ENCODE measurements around the gene MAPK14.

The MAPK14 gene

GRCh38 chr6:36109092-36109491 is 81.5 kb downstream of the MAPK14 start:
- in situ Hi-C loops (cut with HindIII; ENCODE audit: low pct_ligation_motif_present, low sequenced_read_pairs): no loop called here
- Histone ChIP-seq H3K27ac (no peak overlapping the region), H3K36me3 (replicated peaks) (peaks cover 39% of the 10 kb centered on the region), H3K4me3 (ENCODE audit: low read depth, low read length) (no peak overlapping the region), H3K27me3 (replicated peaks) (no peaks in the 10 kb centered on the region)
- no peak for TF ChIP-seq CTCF (IDR thresholded peaks at IDR 0.05; ENCODE audit: low read depth, low read length, missing control alignments)
- no peak for DNase-seq

- peaks cover 38% of the 10 kb centered on the region for H3K36me3 ChIP-seq (replicated peaks)
- no peak for DNase-seq
- no peaks in the 10 kb centered on the region for H3K27me3 ChIP-seq (replicated peaks)
- no peak for TF ChIP-seq CTCF (IDR thresholded peaks at IDR 0.05; ENCODE audit: low read depth, low read length, missing control alignments)
- no peak overlapping the region for H3K27ac ChIP-seq
- in situ Hi-C loops (cut with HindIII; ENCODE audit: low pct_ligation_motif_present, low sequenced_read_pairs): no loop called here
- H3K4me3 ChIP-seq (ENCODE audit: low read depth, low read length): no peak overlapping the region
Measured at GRCh38 chr6:36110050-36110449, 82.4 kb downstream of the MAPK14 start.

- in situ Hi-C loops (cut with HindIII; ENCODE audit: low pct_ligation_motif_present, low sequenced_read_pairs): no loop called here
- Histone ChIP-seq H3K27me3 (replicated peaks) (no peaks in the 10 kb centered on the region), H3K36me3 (replicated peaks) (peaks cover 34% of the 10 kb centered on the region), H3K4me3 (ENCODE audit: low read depth, low read length) (no peak overlapping the region), H3K27ac (no peak overlapping the region)
- DNase-seq: no peak
- TF ChIP-seq CTCF (IDR thresholded peaks at IDR 0.05; ENCODE audit: low read depth, low read length, missing control alignments): no peak
Measured at GRCh38 chr6:36110863-36111262, 83.3 kb downstream of the MAPK14 start.

- in situ Hi-C loops (cut with HindIII; ENCODE audit: low pct_ligation_motif_present, low sequenced_read_pairs): no loop called here
- Histone ChIP-seq H3K27me3 (replicated peaks) (no peaks in the 10 kb centered on the region), H3K27ac (no peak overlapping the region), H3K4me3 (ENCODE audit: low read depth, low read length) (no peak overlapping the region), H3K36me3 (replicated peaks) (peaks cover 33% of the 10 kb centered on the region)
- no peak for TF ChIP-seq CTCF (IDR thresholded peaks at IDR 0.05; ENCODE audit: low read depth, low read length, missing control alignments)
- no peak for DNase-seq
Measured at GRCh38 chr6:36111526-36111925, 83.9 kb downstream of the MAPK14 start.

GRCh38 chr6:36113049-36113448 is 85.4 kb downstream of the MAPK14 start:
- Histone ChIP-seq H3K27me3 (replicated peaks) (no peaks in the 10 kb centered on the region), H3K4me3 (ENCODE audit: low read depth, low read length) (no peak overlapping the region), H3K27ac (no peak overlapping the region), H3K36me3 (replicated peaks) (peaks cover 24% of the 10 kb centered on the region)
- no peak for DNase-seq
- no peak for TF ChIP-seq CTCF (IDR thresholded peaks at IDR 0.05; ENCODE audit: low read depth, low read length, missing control alignments)
- in situ Hi-C loops (cut with HindIII; ENCODE audit: low pct_ligation_motif_present, low sequenced_read_pairs): no loop called here

- DNase-seq: no peak
- peaks cover 17% of the 10 kb centered on the region for H3K36me3 ChIP-seq (replicated peaks)
- in situ Hi-C loops (cut with HindIII; ENCODE audit: low pct_ligation_motif_present, low sequenced_read_pairs): no loop called here
- no peaks in the 10 kb centered on the region for H3K27me3 ChIP-seq (replicated peaks)
- H3K4me3 ChIP-seq (ENCODE audit: low read depth, low read length): no peak overlapping the region
- TF ChIP-seq CTCF (IDR thresholded peaks at IDR 0.05; ENCODE audit: low read depth, low read length, missing control alignments): no peak
- no peak overlapping the region for H3K27ac ChIP-seq
Measured at GRCh38 chr6:36113703-36114102, 86.1 kb downstream of the MAPK14 start.
